SK-N-MC (cell line): Measurements from ENCODE around the gene ZNF260.
"Not testable (repeated sequence)": the region's sequence is repeated elsewhere in the genome, so short reads cannot be mapped to it uniquely, and the experiment has no call there.

ENCODE experiments used
- DNase-seq: peaks from one replicate; pipeline ENCODE4 v3.0.0-alpha.2; 2011; ENCODE audit warnings: low read depth, low spot score
- H3K27ac ChIP-seq: fragments of 200-600 bp; sonication (generic); 2 replicates; pipeline ENCODE4 v1.5.1; 2016; ENCODE audit warnings: mixed run types
- H3K36me3 ChIP-seq: fragments of 200-600 bp; sonication (generic); 2 replicates; pipeline ENCODE4 v1.6.1; 2017; ENCODE audit warnings: antibody characterized with exemption, low read length, mixed read lengths; ENCODE audit not compliant: insufficient read depth
- H3K4me3 ChIP-seq: fragments of 200-600 bp; sonication (generic); 2 replicates; pipeline ENCODE4 v1.5.1; 2016
- H3K9ac ChIP-seq: fragments of 200-600 bp; sonication (generic); 2 replicates; pipeline ENCODE4 v1.8.0; 2017; ENCODE audit warnings: mixed run types, mixed read lengths; ENCODE audit not compliant: insufficient read length
- H3K9me3 ChIP-seq: fragments of 200-600 bp; sonication (generic); 2 replicates; pipeline ENCODE4 v1.6.1; 2017; ENCODE audit warnings: low read depth, mild to moderate bottlenecking, antibody characterized with exemption, low read length, moderate library complexity, mixed read lengths
- EZH2 ChIP-seq: fragments of 200-600 bp; sonication (generic); IDR thresholded peaks from one replicate; pipeline ENCODE4 v1.6.1; 2017; ENCODE audit warnings: antibody characterized with exemption
- FOXP2 ChIP-seq: optimal IDR thresholded peaks from 2 replicates; pipeline ENCODE3; 2011; ENCODE audit warnings: mild to moderate bottlenecking, moderate library complexity; ENCODE audit not compliant: insufficient read depth; ENCODE audit errors: extremely low read length, control extremely low read depth
- POLR2AphosphoS5 ChIP-seq: IDR thresholded peaks from 2 replicates; pipeline ENCODE4 v1.6.1; 2012; ENCODE audit warnings: mild to moderate bottlenecking, low read depth, low read length, borderline replicate concordance

ZNF260 gene

DNA sequence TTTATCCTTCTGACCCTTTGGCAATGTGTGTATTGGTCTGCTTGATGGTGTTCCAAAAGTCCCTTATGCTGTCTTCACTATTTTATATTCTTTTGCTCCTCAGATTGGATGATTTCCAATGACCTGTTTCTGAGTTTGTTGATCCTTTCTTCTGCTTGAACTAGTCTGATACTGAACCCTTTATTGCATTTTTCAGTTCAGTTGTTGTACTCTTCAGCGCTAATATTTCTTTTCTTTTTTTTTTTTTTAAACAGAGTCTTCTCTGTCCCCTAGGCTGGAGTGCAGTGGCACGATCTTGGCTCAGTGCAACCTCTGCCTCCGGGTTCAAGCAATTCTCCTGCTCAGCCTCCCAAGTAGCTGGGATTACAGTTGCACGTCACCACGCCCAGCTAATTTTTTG is 26.1 kb downstream of the ZNF260 start:
- TF ChIP-seq EZH2: no peak
- no peak for TF ChIP-seq FOXP2
- TF ChIP-seq POLR2AphosphoS5: no peak
- no peak overlapping the region for H3K9ac ChIP-seq
- H3K27ac ChIP-seq: no peak overlapping the region
- no peaks in the 10 kb centered on the region for H3K9me3 ChIP-seq
- no peaks in the 10 kb centered on the region for H3K36me3 ChIP-seq
- H3K4me3 ChIP-seq: no peak overlapping the region
- no peak for DNase-seq

DNA sequence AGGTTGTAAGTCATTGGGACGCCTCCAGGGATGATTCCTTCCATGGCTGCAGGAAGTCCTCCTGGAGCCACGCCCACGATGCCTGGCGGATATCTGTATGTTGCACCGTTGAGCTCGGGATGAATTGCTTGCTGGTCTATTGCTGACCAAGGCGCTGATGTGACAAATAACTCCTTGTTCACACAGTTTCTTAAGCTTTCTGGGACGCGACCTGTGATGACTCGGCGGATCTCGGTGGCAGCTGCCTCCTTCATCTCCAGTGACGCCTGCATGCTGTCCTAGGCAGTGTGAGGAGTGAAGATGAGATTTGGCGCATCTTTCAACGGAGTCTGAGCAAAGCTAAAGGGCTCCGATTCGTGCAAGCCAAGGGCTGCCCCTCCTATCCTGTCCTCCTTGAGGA is 31.1 kb downstream of the ZNF260 start:
- H3K9me3 ChIP-seq: no peaks in the 10 kb centered on the region

DNA sequence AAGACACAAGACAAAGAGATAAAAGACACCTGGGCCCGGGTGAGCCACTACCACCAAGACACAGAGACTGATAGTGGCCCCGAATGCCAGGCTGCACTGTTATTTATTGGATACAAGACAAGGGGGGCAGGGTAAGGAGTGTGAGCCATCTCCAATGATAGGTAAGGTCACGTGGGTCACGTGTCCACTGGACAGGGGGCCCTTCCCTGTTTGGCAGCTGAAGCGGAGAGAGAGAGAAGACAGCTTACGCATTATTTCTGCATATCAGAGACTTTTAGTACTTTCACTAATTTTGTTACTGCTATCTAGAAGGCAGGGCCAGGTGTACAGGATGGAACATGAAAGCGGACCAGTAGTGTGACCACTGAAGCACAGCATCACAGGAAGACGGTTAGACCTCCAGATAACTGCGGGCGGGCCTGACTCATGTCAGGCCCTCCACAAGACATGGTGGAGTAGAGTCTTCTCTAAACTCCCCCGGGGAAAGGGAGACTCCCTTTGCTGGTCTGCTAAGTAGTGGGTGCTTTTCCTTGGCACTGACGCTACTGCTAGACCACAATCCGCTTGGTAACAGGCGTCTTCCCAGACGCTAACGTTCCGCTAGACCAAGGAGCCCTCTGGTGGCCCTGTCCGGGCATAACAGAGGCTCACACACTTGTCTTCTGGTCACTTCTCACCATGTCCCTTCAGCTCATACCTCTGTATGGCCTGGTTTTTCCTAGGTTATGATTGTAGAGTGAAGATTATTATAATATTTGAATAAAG is 35.2 kb downstream of the ZNF260 start:
- not testable (repeated sequence) for H3K9me3 ChIP-seq, H3K9ac ChIP-seq, H3K36me3 ChIP-seq, H3K4me3 ChIP-seq, DNase-seq, H3K27ac ChIP-seq

More for the DNA sequence above, 31.1 kb downstream of the ZNF260 start:
- DNase-seq: no peak
- Histone ChIP-seq H3K9ac (no peak overlapping the region), H3K4me3 (no peak overlapping the region), H3K36me3 (no peaks in the 10 kb centered on the region), H3K27ac (no peak overlapping the region)
- TF ChIP-seq FOXP2 (no peak), EZH2 (no peak), POLR2AphosphoS5 (no peak)

DNA sequence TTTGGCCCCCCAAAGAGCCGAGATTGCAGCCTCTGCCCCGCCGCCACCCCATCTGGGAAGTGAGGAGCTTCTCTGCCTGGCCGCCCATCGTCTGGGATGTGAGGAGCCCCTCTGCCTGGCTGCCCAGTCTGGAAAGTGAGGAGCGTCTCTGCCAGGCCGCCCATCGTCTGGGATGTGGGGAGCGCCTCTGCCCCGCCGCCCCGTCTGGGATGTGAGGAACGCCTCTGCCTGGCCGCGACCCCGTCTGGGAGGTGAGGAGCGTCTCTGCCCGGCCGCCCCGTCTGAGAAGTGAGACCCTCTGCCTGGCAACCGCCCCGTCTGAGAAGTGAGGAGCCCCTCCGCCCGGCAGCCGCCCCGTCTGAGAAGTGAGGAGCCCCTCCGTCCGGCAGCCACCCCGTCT is 37.2 kb downstream of the ZNF260 start:
- H3K27ac ChIP-seq, H3K4me3 ChIP-seq, H3K36me3 ChIP-seq, H3K9me3 ChIP-seq, DNase-seq, H3K9ac ChIP-seq: not testable (repeated sequence)

DNA sequence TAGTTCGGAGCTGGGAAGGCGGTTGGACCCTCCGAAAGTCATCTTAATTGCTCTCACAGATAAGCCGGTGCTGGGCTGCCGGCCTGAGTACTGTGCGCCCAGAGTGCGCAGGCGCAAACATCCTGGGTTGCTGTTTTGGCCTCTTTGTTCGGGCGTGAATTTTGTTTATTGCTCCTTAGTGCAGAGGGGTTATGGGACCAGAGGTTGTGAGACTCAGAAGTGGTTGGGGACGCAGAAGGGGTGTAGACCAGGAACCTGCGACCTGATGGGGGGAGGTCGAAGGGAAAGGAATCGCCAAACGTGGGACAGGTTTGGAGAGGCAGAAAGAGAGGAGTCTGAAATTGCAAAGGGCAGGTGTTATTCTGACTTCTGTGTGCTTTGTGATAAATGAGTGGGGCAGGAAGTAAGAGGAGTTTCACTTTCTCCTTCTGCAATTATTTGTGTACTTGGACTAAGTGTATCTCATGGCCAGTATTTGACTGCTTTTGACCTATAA is 38.1 kb downstream of the ZNF260 start:
- Histone ChIP-seq H3K4me3 (peak overlapping the region; percentile 85), H3K9me3 (peaks cover 3% of the 10 kb centered on the region; the same call in 1 of the 2 replicates), H3K9ac (peak overlapping the region; percentile 90), H3K27ac (peak overlapping the region; percentile 91), H3K36me3 (0 out of 2 replicates have a peak, but pooled peaks cover 3% of the 10 kb centered on the region)
- no peak for TF ChIP-seq EZH2
- TF ChIP-seq POLR2AphosphoS5: no peak
- no peak for TF ChIP-seq FOXP2
- no peak for DNase-seq

DNA sequence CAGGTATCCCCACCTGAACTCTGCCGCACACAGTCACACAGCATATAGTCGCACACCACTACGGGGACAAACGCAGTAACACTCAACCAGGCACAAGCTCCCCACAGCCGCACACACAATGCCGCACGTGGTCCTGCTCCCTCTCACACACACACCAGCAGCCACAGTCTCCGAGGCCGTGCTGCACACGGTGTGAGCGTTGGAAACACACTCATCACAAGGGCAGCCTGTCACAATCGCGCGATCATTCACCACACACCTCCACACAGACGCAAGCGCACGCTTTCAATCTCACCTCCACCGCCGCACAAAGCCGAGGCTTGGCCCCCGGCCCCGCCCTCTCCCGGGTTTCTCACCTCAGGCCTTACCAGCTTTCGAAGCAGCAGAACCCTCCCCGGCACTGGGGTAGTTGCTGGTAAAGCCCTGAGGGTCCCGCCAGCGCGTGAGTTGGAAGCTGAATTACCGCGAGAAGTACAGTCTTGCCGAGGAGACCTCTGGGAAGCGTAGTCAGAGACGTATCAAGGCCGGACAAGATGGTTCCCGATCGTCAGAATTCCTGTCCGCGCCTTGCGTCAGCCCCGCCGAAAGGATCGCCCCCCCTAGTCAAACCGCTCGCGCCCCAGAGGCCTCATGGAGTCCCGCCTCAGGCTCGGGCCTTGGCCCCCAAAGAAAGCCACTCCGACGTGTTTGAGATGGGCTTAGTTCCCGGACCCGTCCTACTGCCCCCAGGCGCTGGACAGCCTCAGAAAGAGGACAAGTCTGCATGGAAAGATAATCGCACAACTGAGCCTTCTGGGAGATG is 38.8 kb downstream of the ZNF260 start, which contains the start of gene ZNF566:
Gene ZNF566, minus strand, starts transcription at position 444 of the 802 bp plus-strand sequence. CDS start 13,004 bp downstream, outside the sequence.
- no peak for TF ChIP-seq EZH2
- peak; percentile 91 for TF ChIP-seq POLR2AphosphoS5
- no peak for TF ChIP-seq FOXP2
- H3K9me3 ChIP-seq: peaks cover 3% of the 10 kb centered on the region; the same call in 1 of the 2 replicates
- peak within 1 kb of the TSS; percentile 91 for H3K27ac ChIP-seq
- H3K4me3 ChIP-seq: peak within 1 kb of the TSS; percentile 85
- 0 out of 2 replicates have a peak, but pooled peaks cover 3% of the 10 kb centered on the region for H3K36me3 ChIP-seq
- DNase-seq: peak; percentile 86
- H3K9ac ChIP-seq: peak within 1 kb of the TSS; percentile 90

DNA sequence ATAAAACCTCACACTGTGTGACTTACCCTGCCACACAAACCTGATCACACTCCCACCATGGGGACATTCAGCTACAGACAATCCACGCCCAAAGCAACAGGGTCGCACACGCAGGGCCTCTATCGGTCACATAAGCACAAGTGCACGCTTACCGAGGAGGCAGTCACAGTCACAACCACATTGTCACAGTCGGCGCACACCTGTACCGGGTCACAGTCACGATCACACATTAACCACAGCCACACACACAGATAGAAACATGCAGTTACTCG is 39.3 kb downstream of the ZNF260 start:
- H3K27ac ChIP-seq: peak overlapping the region; percentile 91
- no peak for DNase-seq
- peaks cover 3% of the 10 kb centered on the region; the same call in 1 of the 2 replicates for H3K36me3 ChIP-seq
- peaks cover 3% of the 10 kb centered on the region; the same call in 1 of the 2 replicates for H3K9me3 ChIP-seq
- TF ChIP-seq FOXP2 (no peak), POLR2AphosphoS5 (no peak), EZH2 (no peak)
- H3K9ac ChIP-seq: peak overlapping the region; percentile 90
- peak overlapping the region; percentile 85 for H3K4me3 ChIP-seq

DNA sequence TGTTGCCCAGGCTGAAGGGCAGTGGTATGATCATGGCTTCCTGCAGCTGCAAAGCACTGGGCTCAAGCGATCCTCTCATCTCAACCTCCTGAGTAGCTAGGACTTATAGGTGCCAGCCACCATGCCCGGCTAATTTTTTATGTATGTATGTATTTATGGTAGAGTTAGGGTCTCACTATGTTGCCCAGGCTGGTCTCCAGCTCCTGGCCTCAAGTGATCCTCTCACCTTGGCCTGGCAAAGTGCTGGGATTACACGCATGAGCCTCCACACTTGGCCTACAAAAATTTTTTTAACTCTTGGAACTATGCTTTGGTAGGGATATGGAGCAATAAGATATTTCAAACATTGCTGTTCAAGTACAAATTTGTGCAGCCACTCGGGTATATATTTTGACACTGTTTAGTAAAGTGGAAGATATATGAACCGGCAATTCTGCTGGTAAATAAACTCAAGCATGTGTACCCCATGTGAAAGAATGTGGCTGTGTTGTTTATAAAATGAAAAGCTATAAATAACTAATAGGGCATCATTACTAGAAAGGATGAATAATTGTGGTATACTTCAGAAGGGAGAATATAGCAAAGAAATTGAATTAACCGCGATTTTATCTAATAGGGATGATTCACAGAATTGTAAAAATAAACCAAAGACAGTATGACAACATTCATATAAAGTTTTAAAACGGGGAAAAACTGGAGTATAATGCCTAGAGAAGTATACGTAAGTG is 39.8 kb downstream of the ZNF260 start:
- Histone ChIP-seq H3K27ac (no peak overlapping the region), H3K9me3 (peaks cover 3% of the 10 kb centered on the region; the same call in 1 of the 2 replicates), H3K9ac (peak overlapping the region; percentile 90), H3K4me3 (peak overlapping the region; percentile 85), H3K36me3 (peaks cover 3% of the 10 kb centered on the region; the same call in 1 of the 2 replicates)
- TF ChIP-seq POLR2AphosphoS5: no peak
- no peak for TF ChIP-seq EZH2
- no peak for TF ChIP-seq FOXP2
- no peak for DNase-seq
